HG02588 (cell line): Measurements from ENCODE around the gene STX12.
A peak's percentile ranks its signal among the peaks of the same experiment; 100 is the strongest.
"Not testable (repeated sequence)": the region's sequence is repeated elsewhere in the genome, so short reads cannot be mapped to it uniquely, and the experiment has no call there.

ENCODE experiments used
- ATAC-seq: cut with Tn5 transposase; IDR thresholded peaks from one replicate; pipeline ENCODE4 v1.9.1; 2021; ENCODE audit warnings: mild to moderate bottlenecking, moderate library complexity; ENCODE audit not compliant: unreplicated experiment

Gene STX12

GRCh38 chr1:27864264-27864895 is 91.4 kb downstream of the STX12 start:
- no peak for ATAC-seq

- no peak for ATAC-seq
These were observed 92.8 kb downstream of the STX12 start for GRCh38 chr1:27865821-27866220.

GRCh38 chr1:27868556-27868931 is 95.5 kb downstream of the STX12 start:
- no peak for ATAC-seq

GRCh38 chr1:27868932-27869718 is 96.1 kb downstream of the STX12 start:
- no peak for ATAC-seq

- ATAC-seq = no peak
These were observed 96.7 kb downstream of the STX12 start for GRCh38 chr1:27869719-27870085.

GRCh38 chr1:27871076-27871475 is 98.1 kb downstream of the STX12 start:
- not testable (repeated sequence) for ATAC-seq

- peak; percentile 34 for ATAC-seq
These were observed 99.2 kb downstream of the STX12 start, which contains the start of gene THEMIS2 for GRCh38 chr1:27872059-27872801. TSS of gene THEMIS2 (plus strand) at chr1:27872544. CDS start at chr1:27872572, 28 bp downstream.

- no peak for ATAC-seq
These were observed 100.0 kb downstream of the STX12 start for GRCh38 chr1:27872802-27873551.

GRCh38 chr1:27873671-27874384 is 100.8 kb downstream of the STX12 start:
- no peak for ATAC-seq
